K562 (cell line): ENCODE data around the gene TSPAN1. TPM values are rescaled to one million over a fixed set of nuclear protein-coding genes. Genes with fewer than 3 reads are reported as not detected.

Source experiments
- ATAC-seq: fragments of 200-7000 bp; cut with Tn5 transposase; 3 replicates; pipeline ENCODE4 v1.9.1; 2020; ENCODE audit warnings: moderate library complexity
- BruUV-seq: library from RNA; stranded (reverse); fragments of 400-500 nt; replicated peaks from 2 replicates; lab custom pipeline; 2021; lab: Mats Ljungman, UMichigan
- CTCF ChIA-PET: fragments of 300-600 bp; formaldehyde crosslinking; extraction: SDS; loops from one replicate; lab custom pipeline; 2021; ENCODE audit warnings: low intra/inter-chr PET ratio; lab: Yijun Ruan, JAX
- POLR2A ChIA-PET: fragments of 300-600, 350-650 bp; sonication (Branson Sonifier 250); formaldehyde crosslinking; extraction: SDS; loops from one replicate; lab custom pipeline; 2021; ENCODE audit warnings: antibody characterized with exemption, inconsistent platforms; lab: Yijun Ruan, JAX
- DNase-seq, 4 experiments: peaks; one replicate each; pipeline versions ENCODE4 v3.0.0 to v3.0.0-alpha.2; 2011 to 2018; ENCODE audit warnings: low spot score in 3 of 4, mixed read lengths in 3 of 4; ENCODE audit errors: extremely low read depth in 1 of 4
- FAIRE-seq: peaks from 2 replicates; lab custom pipeline; 2011; peaks lifted over from hg19 to GRCh38; lab: Jason Lieb, UNC
- H2AFZ ChIP-seq: 2 replicates; pipeline ENCODE4 v1.6.0; 2011; ENCODE audit warnings: low read depth, low read length, control low read depth, inconsistent platforms
- H3K27ac ChIP-seq: fragments of 200-600 bp; 3 replicates; pipeline ENCODE4 v1.8.0; 2011; ENCODE audit warnings: low read depth, mild to moderate bottlenecking, control low read depth, inconsistent platforms, low read length, moderate library complexity, mixed read lengths; ENCODE audit errors: extremely low read depth
- H3K27me3 ChIP-seq, 2 experiments: fragments of 300-600 bp in 1 of 2; 2 replicates in 1 of 2; 3 replicates in 1 of 2; pipeline versions ENCODE4 v1.6.0 to v1.8.0; 2011; ENCODE audit warnings: inconsistent platforms in 2 of 2, low read length in 2 of 2, mild to moderate bottlenecking in 1 of 2, mixed read lengths in 1 of 2, moderate library complexity in 1 of 2; ENCODE audit not compliant: control insufficient read depth in 2 of 2, insufficient read depth in 2 of 2
- H3K36me3 ChIP-seq: fragments of 300-600 bp; 3 replicates; pipeline ENCODE4 v1.8.0; 2011; ENCODE audit warnings: mild to moderate bottlenecking, low read length, inconsistent platforms; ENCODE audit not compliant: control insufficient read depth, insufficient read depth
- H3K4me1 ChIP-seq, 2 experiments: fragments of 200-600 bp in 1 of 2; replicated peaks in 1 of 2; 2 replicates in 1 of 2; 3 replicates in 1 of 2; pipeline versions ENCODE4 v1.5.1 to v1.8.0; 2011; ENCODE audit warnings: inconsistent platforms in 2 of 2, low read length in 2 of 2, mild to moderate bottlenecking in 1 of 2, mixed read lengths in 1 of 2, moderate library complexity in 1 of 2; ENCODE audit not compliant: control insufficient read depth in 2 of 2, insufficient read depth in 2 of 2
- H3K4me2 ChIP-seq: 2 replicates; pipeline ENCODE4 v1.6.1; 2011; ENCODE audit warnings: low read length, control low read depth, inconsistent platforms, mixed read lengths; ENCODE audit not compliant: insufficient read depth
- H3K4me3 ChIP-seq: fragments of 200-600 bp; sonication (generic), shearing (Covaris generic); 2 replicates; pipeline ENCODE4 v1.5.1; 2016; ENCODE audit warnings: control low read depth, inconsistent platforms
- H3K79me2 ChIP-seq: fragments of 200-600 bp; 3 replicates; pipeline ENCODE4 v1.8.0; 2011; ENCODE audit warnings: low read length, inconsistent platforms; ENCODE audit not compliant: control insufficient read depth, insufficient read depth
- H3K9ac ChIP-seq, 2 experiments: 2 replicates each; pipeline versions ENCODE4 v1.6.0 to v1.6.1; 2011; ENCODE audit warnings: low read depth in 2 of 2, low read length in 2 of 2, control low read depth in 1 of 2, inconsistent platforms in 1 of 2, mild to moderate bottlenecking in 1 of 2, mixed read lengths in 1 of 2; ENCODE audit not compliant: insufficient read depth in 1 of 2
- H3K9me1 ChIP-seq: one replicate; pipeline ENCODE4 v1.6.0; 2011; ENCODE audit warnings: inconsistent platforms, mild to moderate bottlenecking, low read length, moderate library complexity; ENCODE audit not compliant: control insufficient read depth, insufficient read depth
- H3K9me3 ChIP-seq: replicated peaks from 2 replicates; pipeline ENCODE4 v1.5.1; 2011; ENCODE audit warnings: low read depth, low read length, inconsistent platforms; ENCODE audit not compliant: control insufficient read depth, insufficient read depth
- H4K20me1 ChIP-seq: replicated peaks from 2 replicates; pipeline ENCODE4 v1.6.1; 2011; ENCODE audit warnings: low read length, inconsistent platforms, mixed read lengths; ENCODE audit not compliant: control insufficient read depth, insufficient read depth
- ARID3A ChIP-seq: IDR thresholded peaks from 2 replicates; pipeline ENCODE4 v1.6.1; 2012; ENCODE audit warnings: low read depth, low read length, improper control_type of control experiment, borderline replicate concordance
- CUX1 ChIP-seq: fragments of 200-800 bp; sonication (Bioruptor generic); IDR thresholded peaks from 2 replicates; pipeline ENCODE4 v1.6.1; 2016; ENCODE audit warnings: missing genetic modification characterization, missing compliant biosample characterization
- ETV1 ChIP-seq: fragments of 450-650 bp; conservative IDR thresholded peaks from 2 replicates; pipeline ENCODE4 v1.6.1; 2016; ENCODE audit warnings: missing genetic modification characterization, control low read depth, low read depth, missing compliant biosample characterization
- KLF10 ChIP-seq: fragments of 250-450 bp; sonication (Bioruptor Pico); IDR thresholded peaks from 2 replicates; pipeline ENCODE4 v1.6.1; 2021; ENCODE audit warnings: matching md5 sums
- THRA ChIP-seq: fragments of 450-650 bp; IDR thresholded peaks from 2 replicates; pipeline ENCODE4 v1.6.1; 2017; ENCODE audit warnings: mild to moderate bottlenecking, moderate library complexity
- ZC3H8 ChIP-seq: fragments of 450-650 bp; IDR thresholded peaks from 2 replicates; pipeline ENCODE4 v1.6.1; 2017
- ZNF146 ChIP-seq: IDR thresholded peaks from one replicate; pipeline ENCODE4 v1.6.1; 2018; ENCODE audit warnings: missing compliant biosample characterization; ENCODE audit not compliant: unreplicated experiment
- ZNF398 ChIP-seq: fragments of 250-450 bp; sonication (Bioruptor Pico); IDR thresholded peaks from 2 replicates; pipeline ENCODE4 v1.8.0; 2021; ENCODE audit warnings: moderate library complexity, mild to moderate bottlenecking, inconsistent platforms
- WGBS: fragments of 100-300 bp; shearing (Covaris generic); methylation state at CpG from one replicate; pipeline ENCODE4 v1.1.6; 2016; ENCODE audit warnings: low coverage, mixed read lengths; ENCODE audit not compliant: insufficient coverage; ENCODE audit errors: missing lambda C conversion rate; 5-methylcytosine and 5-hydroxymethylcytosine counted together
- in situ Hi-C: fragments of 300-500 bp; cut with MboI; formaldehyde crosslinking; loops from 4 replicates; pipeline ENCODE4 v1.15.0; 2018; ENCODE audit warnings: inconsistent platforms, mixed read lengths
- intact Hi-C: fragments of 100-400 bp; cut with micrococcal nuclease; formaldehyde crosslinking; loops from 2 replicates; pipeline ENCODE4 v1.14.2; 2022
- polyA plus RNA-seq, 8 experiments: library from polyadenylated mRNA; depleted of rRNA in 4 of 8; stranded (reverse) in 5 of 8; unstranded in 3 of 8; fragments of >200 nt; fragmentation: Nextera tagmentation in 2 of 8; fragmentation: Illumina TruSeq in 1 of 8; extraction: Ambion mirVana in 2 of 8; extraction: Trizol in 1 of 8; gene quantifications; 2 replicates each; pipeline versions ENCODE4 v1.2.1 to v1.2.3, GENCODE V29; 2011 to 2014; ENCODE audit warnings: inconsistent platforms in 1 of 8, missing spikeins in 1 of 8
- total RNA-seq, 7 experiments: library from RNA; depleted of rRNA in 6 of 7; stranded (reverse); fragments of >200 nt in 6 of 7; fragmentation: Illumina TruSeq in 2 of 7; extraction: Trizol in 2 of 7; gene quantifications; 2 replicates each; pipeline versions ENCODE4 v1.2.1 to v1.2.3, GENCODE V29; 2011 to 2021; ENCODE audit warnings: low replicate concordance in 1 of 7

TSPAN1 gene
- total and polyA plus RNA-seq, 9 of the 15 experiments (the other 6 are each of a cell fraction or from before 2014, with no cell fraction given): 0.58 TPM; not detected in 8

GRCh38 chr1:46179138-46180081, 4.5 kb downstream of the TSPAN1 start:
- H3K36me3 ChIP-seq: no peaks in the 10 kb centered on the region
- no peaks in the 10 kb centered on the region for H3K9me1 ChIP-seq
- DNase-seq: peak; percentile 91 to 92 (median 92)
- no peaks in the 10 kb centered on the region for H3K27me3 ChIP-seq
- peak; percentile 95 for ATAC-seq
- POLR2A ChIA-PET: interaction anchor here (0.6 to 0.7 kb wide), 3 partner anchors 28 to 410 kb away, joined by 3 read pairs; no protein-coding TSS in a partner anchor
- no peaks in the 10 kb centered on the region for H4K20me1 ChIP-seq
- H3K79me2 ChIP-seq: no peaks in the 10 kb centered on the region
- H3K4me3 ChIP-seq: no peak overlapping the region
- BruUV-seq: no TSS peak
- intact Hi-C loops: loop anchor here (1.0 to 10.0 kb wide), 6 partner anchors 19 to 295 kb away; partner anchors contain the start of genes PIK3R3 and POMGNT1
- H3K9ac ChIP-seq: peak overlapping the region in 1 of 2 experiments; percentile 32; a peak in 1 of 4 replicates
- H3K9me3 ChIP-seq: no peaks in the 10 kb centered on the region
- CTCF ChIA-PET: interaction anchor here (0.6 to 5.1 kb wide), 12 partner anchors 43 to 822 kb away, joined by 3 to 157 read pairs (median 3); no protein-coding TSS in a partner anchor
- no peak overlapping the region for H3K27ac ChIP-seq
- peak; percentile 93 for FAIRE-seq
- peak overlapping the region; percentile 20; the same call in 1 of the 2 replicates for H3K4me2 ChIP-seq
- peak overlapping the region; percentile 93 for H2AFZ ChIP-seq
- in situ Hi-C loops: loop anchor here (5.0 to 25.0 kb wide), 2 partner anchors 142 to 542 kb away; no protein-coding TSS in a partner anchor
- peaks cover 22 to 23% of the 10 kb centered on the region in 2 experiments for H3K4me1 ChIP-seq
- 2% methylated on average over 10 of the region's 10 CpGs for WGBS
- TF ChIP-seq ZNF398 (CRISPR knock-in tag): no peak
- no peak; the same call in 1 of the 2 replicates for TF ChIP-seq ETV1
- no peak for TF ChIP-seq ZNF146 (CRISPR knock-in tag)
- no peak for TF ChIP-seq ARID3A
- TF ChIP-seq THRA: no peak
- peak; percentile 78; the same call in 1 of the 2 replicates for TF ChIP-seq ZC3H8
- TF ChIP-seq KLF10 (CRISPR knock-in tag): no peak
- no peak for TF ChIP-seq CUX1 (CRISPR knock-in tag)
